Thyroid gland (tissue), 4 donors: ENCODE results near the gene PKIB. TPM values are rescaled to one million over a fixed set of nuclear protein-coding genes. Genes with fewer than 3 reads are reported as not detected.

Source experiments
- DNase-seq, 2 donors: peaks; one replicate each; pipeline ENCODE4 v3.0.0-alpha.2; 2019
- H3K27ac ChIP-seq, 3 donors: fragments of 200-600 bp; sonication (generic); 1 replicate in 2 of 3; 2 replicates in 1 of 3; pipeline ENCODE4 v1.5.1; 2016 to 2019; ENCODE audit warnings: mild to moderate bottlenecking in 1 of 3, moderate library complexity in 1 of 3
- H3K27me3 ChIP-seq: fragments of 200-600 bp; sonication (generic); one replicate; pipeline ENCODE4 v1.5.1; 2019
- H3K36me3 ChIP-seq, 2 donors: fragments of 200-600 bp; sonication (generic); one replicate each; pipeline ENCODE4 v1.5.1; 2016 to 2019
- H3K4me1 ChIP-seq, 2 donors: fragments of 200-600 bp; sonication (generic); one replicate each; pipeline ENCODE4 v1.5.1; 2017 to 2019
- H3K4me3 ChIP-seq, 3 donors: fragments of 200-600 bp; sonication (generic); replicated peaks in 1 of 3; 1 replicate in 2 of 3; 2 replicates in 1 of 3; pipeline ENCODE4 v1.5.1; 2016; ENCODE audit warnings: mild to moderate bottlenecking in 1 of 3
- H3K9me3 ChIP-seq: fragments of 200-600 bp; sonication (generic); one replicate; pipeline ENCODE4 v1.5.1; 2017
- POLR2A ChIP-seq, 2 donors: fragments of 450-650 bp; IDR thresholded peaks; one replicate each; pipeline ENCODE4 v1.6.1; 2017; ENCODE audit warnings: antibody characterized with exemption in 2 of 2, mild to moderate bottlenecking in 2 of 2, moderate library complexity in 1 of 2
- WGBS, 2 donors: methylation state at CpG; one replicate each; pipeline ENCODE4 v1.1.5; 2017; 5-methylcytosine and 5-hydroxymethylcytosine counted together
- intact Hi-C: fragments of 100-400 bp; cut with DNase I; formaldehyde crosslinking; loops from one replicate; pipeline ENCODE4 v1.15.1; 2023
- total RNA-seq, 4 donors: library from RNA; depleted of rRNA; stranded (reverse); fragments of >200 nt; gene quantifications; one replicate each; pipeline ENCODE4 v1.2.3, GENCODE V29; 2016
- TF ChIP-seq, protein P1 (sequence below), 6 experiments: fragments of 200-600 bp in 3 of 6; fragments of 450-650 bp in 3 of 6; sonication (generic) in 3 of 6; IDR thresholded peaks; one replicate each; pipeline ENCODE4 v1.5.1; 2016 to 2019; ENCODE audit warnings: antibody characterized with exemption in 6 of 6, mild to moderate bottlenecking in 2 of 6, inconsistent platforms in 1 of 6, moderate library complexity in 1 of 6

PKIB gene
- total RNA-seq, 4 donors from 2014 or later, result 0.83 to 3.0 (median 1.5) TPM

DNA sequence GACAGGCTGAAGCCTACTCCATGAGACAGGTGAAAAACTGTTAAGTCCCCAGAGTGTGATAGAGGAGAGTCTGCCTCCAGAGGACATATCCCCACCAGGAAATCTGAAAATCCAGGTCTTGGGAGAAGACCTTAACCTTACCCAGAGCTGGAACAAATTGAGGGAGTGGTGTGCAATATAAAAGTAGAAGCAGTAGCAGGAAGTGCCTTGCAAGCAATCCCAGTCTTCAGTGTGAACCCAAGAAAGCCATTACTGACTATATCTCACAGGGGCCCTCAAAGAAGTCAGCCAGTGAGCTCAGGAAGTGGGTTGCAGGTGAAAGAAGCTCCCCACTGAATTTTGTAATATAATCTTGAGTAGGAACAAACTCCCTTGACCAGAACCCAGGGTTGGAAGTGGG is 41.9 kb upstream of the PKIB start:
- Histone ChIP-seq H3K36me3 (no peaks in the 10 kb centered on the region), H3K9me3 (no peaks in the 10 kb centered on the region), H3K27ac (no peak overlapping the region), H3K4me1 (no peaks in the 10 kb centered on the region), H3K4me3 (no peak overlapping the region), H3K27me3 (no peaks in the 10 kb centered on the region)
- TF ChIP-seq, protein P1, sequence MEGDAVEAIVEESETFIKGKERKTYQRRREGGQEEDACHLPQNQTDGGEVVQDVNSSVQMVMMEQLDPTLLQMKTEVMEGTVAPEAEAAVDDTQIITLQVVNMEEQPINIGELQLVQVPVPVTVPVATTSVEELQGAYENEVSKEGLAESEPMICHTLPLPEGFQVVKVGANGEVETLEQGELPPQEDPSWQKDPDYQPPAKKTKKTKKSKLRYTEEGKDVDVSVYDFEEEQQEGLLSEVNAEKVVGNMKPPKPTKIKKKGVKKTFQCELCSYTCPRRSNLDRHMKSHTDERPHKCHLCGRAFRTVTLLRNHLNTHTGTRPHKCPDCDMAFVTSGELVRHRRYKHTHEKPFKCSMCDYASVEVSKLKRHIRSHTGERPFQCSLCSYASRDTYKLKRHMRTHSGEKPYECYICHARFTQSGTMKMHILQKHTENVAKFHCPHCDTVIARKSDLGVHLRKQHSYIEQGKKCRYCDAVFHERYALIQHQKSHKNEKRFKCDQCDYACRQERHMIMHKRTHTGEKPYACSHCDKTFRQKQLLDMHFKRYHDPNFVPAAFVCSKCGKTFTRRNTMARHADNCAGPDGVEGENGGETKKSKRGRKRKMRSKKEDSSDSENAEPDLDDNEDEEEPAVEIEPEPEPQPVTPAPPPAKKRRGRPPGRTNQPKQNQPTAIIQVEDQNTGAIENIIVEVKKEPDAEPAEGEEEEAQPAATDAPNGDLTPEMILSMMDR (IDR thresholded peaks at IDR 0.05), result no peak
- TF ChIP-seq POLR2A (IDR thresholded peaks at IDR 0.05), result no peak
- intact Hi-C loops, result no loop called here
- DNase-seq, result no peak

GRCh38 chr6:122568797-122569221 is 41.4 kb upstream of the PKIB start:
- TF ChIP-seq, protein P1 (IDR thresholded peaks at IDR 0.05), result no peak
- no peak for TF ChIP-seq POLR2A (IDR thresholded peaks at IDR 0.05)
- H3K4me3 ChIP-seq, result no peak overlapping the region
- H3K36me3 ChIP-seq, result no peaks in the 10 kb centered on the region
- H3K27ac ChIP-seq, result no peak overlapping the region
- intact Hi-C loops, result no loop called here
- no peaks in the 10 kb centered on the region for H3K9me3 ChIP-seq
- 66 to 75% methylated on average over 3 of the region's 3 CpGs for WGBS, 2 donors
- no peak for DNase-seq
- no peaks in the 10 kb centered on the region for H3K4me1 ChIP-seq
- H3K27me3 ChIP-seq, result no peaks in the 10 kb centered on the region

- Histone ChIP-seq H3K4me1 (no peaks in the 10 kb centered on the region), H3K36me3 (no peaks in the 10 kb centered on the region), H3K27me3 (no peaks in the 10 kb centered on the region), H3K27ac (no peak overlapping the region), H3K9me3 (no peaks in the 10 kb centered on the region), H3K4me3 (no peak overlapping the region)
- intact Hi-C loops, result no loop called here
- DNase-seq, result no peak
- TF ChIP-seq, protein P1 (IDR thresholded peaks at IDR 0.05), result no peak
- TF ChIP-seq POLR2A (IDR thresholded peaks at IDR 0.05), result no peak
- WGBS, 2 donors, result 88 to 90% methylated on average over 6 of the region's 6 CpGs
Observed at GRCh38 chr6:122569230-122569771, 40.9 kb upstream of the PKIB start.

DNA sequence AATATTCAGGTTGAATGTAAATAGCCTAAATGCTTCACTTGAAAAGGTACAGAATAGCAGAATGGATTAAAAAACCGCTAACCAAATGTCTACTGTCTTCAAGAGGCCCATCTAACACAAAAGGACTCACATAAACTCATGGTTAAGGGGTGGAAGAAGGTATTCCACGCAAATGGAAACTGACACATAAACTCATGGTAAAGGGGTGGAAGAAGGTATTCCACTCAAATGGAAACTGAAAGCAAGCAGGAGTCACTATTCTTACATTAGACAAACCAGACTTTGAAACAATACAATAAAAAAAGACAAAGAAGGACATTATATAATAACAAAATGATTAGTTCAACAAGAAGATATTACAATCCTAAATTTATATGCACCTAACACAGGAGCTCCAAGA is 38.3 kb upstream of the PKIB start:
- TF ChIP-seq, protein P1 (IDR thresholded peaks at IDR 0.05), result no peak
- no peak for TF ChIP-seq POLR2A (IDR thresholded peaks at IDR 0.05)
- H3K4me1 ChIP-seq, result no peaks in the 10 kb centered on the region
- H3K27ac ChIP-seq, result no peak overlapping the region
- intact Hi-C loops, result no loop called here
- no peak overlapping the region for H3K4me3 ChIP-seq
- no peaks in the 10 kb centered on the region for H3K27me3 ChIP-seq
- WGBS, 2 donors, result 62 to 82% methylated on average over 2 of the region's 2 CpGs
- DNase-seq, result no peak
- no peaks in the 10 kb centered on the region for H3K9me3 ChIP-seq
- no peaks in the 10 kb centered on the region for H3K36me3 ChIP-seq

- intact Hi-C loops, result no loop called here
Observed at GRCh38 chr6:122576888-122577287, 33.3 kb upstream of the PKIB start.

More at GRCh38 chr6:122576888-122577287, 33.3 kb upstream of the PKIB start:
- 98 to 99% methylated on average over 2 of the region's 2 CpGs for WGBS, 2 donors
- TF ChIP-seq, protein P1 (IDR thresholded peaks at IDR 0.05), result no peak
- TF ChIP-seq POLR2A (IDR thresholded peaks at IDR 0.05), result no peak
- no peaks in the 10 kb centered on the region for H3K27me3 ChIP-seq
- H3K36me3 ChIP-seq, result no peaks in the 10 kb centered on the region
- no peak for DNase-seq
- no peaks in the 10 kb centered on the region for H3K4me1 ChIP-seq
- no peak overlapping the region for H3K4me3 ChIP-seq
- no peaks in the 10 kb centered on the region for H3K9me3 ChIP-seq
- no peak overlapping the region for H3K27ac ChIP-seq
